GM19468 (cell line): ENCODE results near the gene PDGFB.

Source experiments
- ATAC-seq: cut with Tn5 transposase; IDR thresholded peaks from one replicate; pipeline ENCODE4 v1.9.1; 2021; ENCODE audit warnings: mild to moderate bottlenecking, moderate library complexity, moderate number of reproducible peaks; ENCODE audit not compliant: unreplicated experiment; ENCODE audit errors: extremely low read depth

Gene PDGFB

DNA sequence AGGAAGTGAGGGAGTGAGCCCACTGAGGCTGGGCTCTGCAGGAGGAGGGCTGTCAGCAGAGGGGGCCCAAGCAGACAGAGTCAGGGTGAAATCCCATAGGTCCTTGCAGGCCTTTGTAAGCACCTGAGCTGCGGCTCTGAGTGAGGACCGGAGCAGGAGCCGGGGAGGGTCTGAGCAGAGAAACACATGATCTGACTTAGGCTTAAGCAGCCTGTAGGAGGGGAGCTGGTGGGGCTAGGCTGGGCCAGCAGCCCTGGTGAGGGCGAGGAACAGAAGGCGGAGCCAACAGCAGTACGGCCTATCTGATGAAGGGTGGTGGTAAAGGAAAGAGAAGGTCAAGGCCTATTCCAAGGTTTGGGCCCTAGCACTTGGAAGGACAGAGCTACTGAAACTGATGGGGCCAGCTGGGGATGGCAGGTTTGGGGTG is 65.4 kb downstream of the PDGFB start:
- no peak for ATAC-seq

- no peak for ATAC-seq
Measured at GRCh38 chr22:39178206-39179111, 66.3 kb downstream of the PDGFB start.

DNA sequence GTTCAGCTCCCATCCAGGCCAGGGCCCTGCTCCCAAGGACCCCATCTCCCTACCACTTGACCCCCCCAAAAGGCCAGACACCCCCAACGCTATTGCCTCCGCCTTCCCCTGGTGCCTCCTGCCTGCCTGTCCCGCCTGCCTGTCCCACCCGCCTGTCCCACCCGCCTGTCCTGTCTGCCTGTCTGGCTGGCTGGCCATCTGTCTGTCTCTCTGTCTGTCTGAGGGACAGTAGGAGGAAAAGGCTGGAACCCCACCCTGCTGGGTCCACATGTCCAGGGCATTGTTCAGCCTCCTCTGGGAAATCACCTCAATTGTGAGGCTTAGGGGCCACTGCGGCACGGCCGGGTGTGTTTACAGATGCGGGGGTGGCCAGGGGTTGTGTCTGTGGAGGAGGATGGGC is 67.0 kb downstream of the PDGFB start:
- no peak for ATAC-seq

GRCh38 chr22:39177456-39177775 is 67.4 kb downstream of the PDGFB start:
- ATAC-seq, result no peak

DNA sequence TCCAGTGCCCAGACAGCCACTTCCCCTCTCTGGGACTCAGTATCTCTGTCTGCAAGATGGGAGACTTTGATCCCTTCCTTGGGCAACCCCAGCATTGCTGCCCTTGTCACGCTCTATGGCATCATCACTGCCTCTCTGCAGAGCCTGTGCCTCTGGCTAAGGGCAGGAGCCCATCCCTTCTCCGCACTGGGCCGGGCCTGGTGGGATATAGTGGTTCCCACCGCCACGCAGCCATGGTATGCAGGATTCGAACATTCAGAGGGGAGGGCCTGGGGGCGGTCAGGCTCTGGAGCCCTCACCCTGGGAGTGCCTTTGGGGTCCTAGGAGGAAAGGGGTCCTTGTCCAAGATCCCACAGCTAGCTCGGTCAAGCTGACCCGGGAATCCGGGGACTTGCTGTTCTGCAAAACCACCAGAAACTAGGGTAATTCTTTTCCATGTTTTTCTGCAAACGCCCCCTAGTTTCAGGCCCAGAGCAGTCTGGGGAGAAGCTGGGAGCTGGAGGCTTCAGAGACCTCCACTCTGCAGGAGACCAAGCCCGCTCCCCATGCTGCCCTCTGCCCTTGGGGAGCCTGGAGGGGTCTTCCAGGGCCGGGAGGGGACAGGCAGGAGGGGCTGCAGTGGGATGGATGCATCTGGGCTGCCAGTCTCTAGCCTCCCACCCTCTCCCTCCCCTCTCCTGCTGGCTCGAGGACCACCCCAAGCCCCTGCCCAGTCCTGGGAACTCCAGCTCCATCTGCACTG is 67.9 kb downstream of the PDGFB start:
- no peak for ATAC-seq

DNA sequence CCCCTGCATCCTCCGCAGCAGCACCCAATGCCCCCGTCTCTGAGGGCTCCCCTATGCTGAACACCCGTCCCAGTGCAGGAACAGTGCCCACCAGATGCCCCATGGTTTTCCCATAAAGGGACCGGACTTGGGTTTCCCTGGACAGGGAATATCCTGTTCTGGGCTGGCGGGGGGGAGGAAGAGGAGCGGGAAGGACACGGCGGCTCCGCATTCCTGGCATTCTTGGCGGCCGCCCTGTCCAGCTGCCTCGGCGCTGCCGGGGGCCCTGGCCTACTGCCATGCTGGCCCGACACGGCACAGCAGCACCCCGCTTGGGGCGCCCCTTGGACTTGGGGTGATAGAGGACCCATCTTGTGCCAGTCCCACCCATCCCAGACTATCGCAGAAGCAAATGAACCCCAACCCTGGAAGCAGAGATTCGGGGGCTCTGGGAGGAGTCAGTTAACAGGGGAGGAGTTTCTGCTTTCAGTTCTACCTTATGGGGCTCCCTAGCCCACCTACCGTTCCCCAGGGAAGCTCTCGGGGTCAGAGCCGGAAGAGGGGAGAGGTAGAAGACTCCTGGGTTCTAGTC is 68.6 kb downstream of the PDGFB start:
- ATAC-seq, result no peak

DNA sequence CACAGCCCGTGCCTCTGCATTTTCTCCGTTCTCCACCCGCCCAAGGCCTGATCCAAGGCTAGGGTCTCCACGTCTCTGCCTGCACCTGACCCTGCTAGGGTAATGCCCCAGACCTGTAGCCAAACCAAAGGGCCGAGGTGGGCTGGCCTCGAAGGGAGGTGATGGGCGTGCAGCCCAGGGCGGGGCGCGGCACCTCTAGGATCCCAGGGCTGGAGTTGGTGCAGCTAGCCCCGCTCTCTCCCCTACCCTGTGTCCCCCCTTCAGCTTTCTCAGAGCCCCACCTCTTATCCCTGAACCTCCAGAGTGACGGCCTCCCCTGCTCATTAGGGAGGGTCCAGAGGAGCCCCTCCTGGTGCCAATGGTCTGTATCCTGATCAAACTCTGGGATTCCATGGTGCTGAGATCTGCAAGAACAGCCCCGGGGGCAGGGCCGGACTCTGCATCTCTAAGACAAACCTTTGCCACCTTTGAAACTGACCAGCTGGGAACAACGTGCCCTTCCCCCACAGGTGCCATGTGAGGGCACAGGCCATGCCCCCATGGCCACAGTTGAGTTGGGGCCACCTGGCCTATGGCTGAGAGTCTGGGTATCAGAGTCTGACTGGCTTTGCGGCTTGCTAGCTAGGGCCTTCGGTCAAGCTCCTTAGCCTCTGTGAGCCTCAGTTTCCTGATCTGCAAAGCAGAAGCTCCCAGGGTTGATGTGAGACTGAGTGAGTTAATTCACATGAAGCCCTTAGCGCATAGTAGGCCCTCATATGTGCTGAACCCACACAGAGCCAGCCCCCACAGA is 69.2 kb downstream of the PDGFB start:
- no peak for ATAC-seq

- no peak for ATAC-seq
Measured at GRCh38 chr22:39174498-39175352, 70.1 kb downstream of the PDGFB start.

DNA sequence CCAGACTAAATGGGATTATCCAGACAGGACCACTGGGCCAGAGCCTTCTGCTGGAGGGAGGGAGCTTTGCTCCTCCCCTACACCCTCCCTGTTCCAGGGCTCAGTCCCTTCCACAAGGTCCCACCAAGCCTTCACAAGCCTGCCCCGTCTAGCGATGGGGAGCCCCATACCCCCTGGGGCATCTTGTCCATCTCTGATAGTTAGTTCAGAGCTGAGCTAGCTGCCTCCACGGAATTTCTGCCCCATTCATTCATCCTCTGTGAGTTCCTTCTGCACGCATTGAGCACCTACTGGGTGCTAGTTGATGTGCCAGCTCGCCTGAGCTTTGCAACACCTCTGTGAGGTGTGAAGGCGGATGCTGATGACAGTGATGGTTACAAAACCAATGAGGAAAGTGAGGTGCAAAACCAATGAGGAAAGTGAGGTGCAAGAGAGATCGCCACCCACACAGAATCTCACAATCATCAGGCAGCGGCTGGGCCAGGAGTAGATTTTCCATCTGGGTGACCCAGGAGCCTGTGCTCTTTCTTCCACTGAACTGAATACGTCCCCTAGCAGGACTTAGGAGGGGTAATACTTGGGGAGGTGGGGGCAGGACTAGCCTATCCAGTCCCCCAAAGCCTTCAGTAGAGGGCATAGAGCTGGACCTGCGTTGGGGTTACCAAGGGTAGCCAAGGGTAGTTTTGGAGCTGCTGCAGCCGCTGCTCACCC is 70.8 kb downstream of the PDGFB start:
- no peak for ATAC-seq
